ENCODE results near the gene C2orf74.
"Not testable (repeated sequence)": the region's sequence is repeated elsewhere in the genome, so short reads cannot be mapped to it uniquely, and the experiment has no call there.

- not testable (repeated sequence) for TF ChIP-seq POLR2A, CTCF, EP300 (IDR thresholded peaks at IDR 0.05)
Observed at GRCh38 chr2:61165082-61165481, 3.1 kb downstream of the C2orf74 start.
